Upper lobe of left lung (tissue), 4 donors: ENCODE measurements around the gene DSCAM.

ENCODE experiments used
- CTCF ChIP-seq, 6 experiments: fragments of 450-650 bp in 4 of 6; fragments of 200-600 bp in 2 of 6; sonication (generic) in 2 of 6; IDR thresholded peaks; one replicate each; pipeline ENCODE4 v1.5.1; 2016 to 2019; ENCODE audit warnings: antibody characterized with exemption in 6 of 6
- EP300 ChIP-seq, 4 donors: sonication (generic); formaldehyde crosslinking; IDR thresholded peaks; one replicate each; pipeline ENCODE4 v1.5.1; 2017; ENCODE audit warnings: antibody characterized with exemption in 4 of 4, control low read depth in 2 of 4
- POLR2A ChIP-seq, 4 donors: fragments of 450-650 bp; IDR thresholded peaks; one replicate each; pipeline ENCODE4 v1.5.1; 2016 to 2017; ENCODE audit warnings: antibody characterized with exemption in 4 of 4, mild to moderate bottlenecking in 2 of 4
- POLR2AphosphoS5 ChIP-seq, 2 donors: sonication (generic); formaldehyde crosslinking; IDR thresholded peaks; one replicate each; pipeline ENCODE4 v1.5.1; 2017; ENCODE audit warnings: antibody characterized with exemption in 2 of 2

- TF ChIP-seq CTCF (IDR thresholded peaks at IDR 0.05), result no peak
- TF ChIP-seq POLR2A (IDR thresholded peaks at IDR 0.05), result no peak
- no peak for TF ChIP-seq EP300 (IDR thresholded peaks at IDR 0.05)
- no peak for TF ChIP-seq POLR2AphosphoS5 (IDR thresholded peaks at IDR 0.05)
These were observed 221.0 kb downstream of the DSCAM start for GRCh38 chr21:40625991-40626390.
